ENCODE results near the gene HRH3.

The HRH3 gene

GRCh38 chr20:62253398-62253797 is 33.3 kb upstream of the HRH3 start:
- DNase-seq (ENCODE audit: extremely low read depth, low read depth): no peak
- no peak for TF ChIP-seq CTCF (IDR thresholded peaks at IDR 0.05; ENCODE audit: low read depth, low read length)

GRCh38 chr20:62252342-62252966 is 32.4 kb upstream of the HRH3 start:
- TF ChIP-seq CTCF (IDR thresholded peaks at IDR 0.05; ENCODE audit: low read depth, low read length): no peak
- DNase-seq (ENCODE audit: extremely low read depth, low read depth): no peak

GRCh38 chr20:62248890-62249560 is 28.9 kb upstream of the HRH3 start:
- DNase-seq (ENCODE audit: extremely low read depth, low read depth): no peak
- TF ChIP-seq CTCF (IDR thresholded peaks at IDR 0.05; ENCODE audit: low read depth, low read length): no peak

- no peak for TF ChIP-seq CTCF (IDR thresholded peaks at IDR 0.05; ENCODE audit: low read depth, low read length)
Observed at GRCh38 chr20:62246872-62247652, 27.0 kb upstream of the HRH3 start.

GRCh38 chr20:62246431-62246830 is 26.4 kb upstream of the HRH3 start:
- TF ChIP-seq CTCF (IDR thresholded peaks at IDR 0.05; ENCODE audit: low read depth, low read length): no peak
- DNase-seq (ENCODE audit: extremely low read depth, low read depth): no peak

More at GRCh38 chr20:62246872-62247652, 27.0 kb upstream of the HRH3 start:
- DNase-seq (ENCODE audit: extremely low read depth, low read depth): no peak

- TF ChIP-seq CTCF (IDR thresholded peaks at IDR 0.05; ENCODE audit: low read depth, low read length): no peak
- no peak for DNase-seq (ENCODE audit: extremely low read depth, low read depth)
Observed at GRCh38 chr20:62245911-62246280, 25.8 kb upstream of the HRH3 start.

- DNase-seq (ENCODE audit: extremely low read depth, low read depth): no peak
- TF ChIP-seq CTCF (IDR thresholded peaks at IDR 0.05; ENCODE audit: low read depth, low read length): no peak
Observed at GRCh38 chr20:62244644-62245108, 24.6 kb upstream of the HRH3 start.

Measured in AG09319 (cell line).